CD4-positive, alpha-beta memory T cell (primary cell): ENCODE measurements around the gene ENPP1. TPM values are rescaled to one million over a fixed set of nuclear protein-coding genes. Genes with fewer than 3 reads are reported as not detected.

Source experiments
- CTCF ChIA-PET: fragments of 350-600 bp; sonication (Branson Sonifier 250); formaldehyde crosslinking; loops from one replicate; lab custom pipeline; 2021; ENCODE audit warnings: inconsistent platforms; ENCODE audit not compliant: partially characterized antibody; lab: Charles Lee
- POLR2A ChIA-PET: fragments of 350-600 bp; sonication (Branson Sonifier 250); formaldehyde crosslinking; loops from one replicate; lab custom pipeline; 2021; ENCODE audit not compliant: partially characterized antibody; lab: Charles Lee
- DNase-seq, 5 donors: peaks; one replicate each; pipeline versions ENCODE4 v3.0.0 to v3.0.0-alpha.2; 2020 to 2022; ENCODE audit warnings: mixed read lengths in 1 of 5
- H3K27ac ChIP-seq: one replicate; pipeline ENCODE4 v1.7.0; 2013; ENCODE audit warnings: low read depth, low read length
- H3K27me3 ChIP-seq: 2 replicates; pipeline ENCODE4 v1.7.0; 2013; ENCODE audit warnings: mild to moderate bottlenecking, low read length, moderate library complexity; ENCODE audit not compliant: insufficient read depth
- H3K36me3 ChIP-seq: 2 replicates; pipeline ENCODE4 v1.7.0; 2013; ENCODE audit warnings: mild to moderate bottlenecking, low read length, moderate library complexity; ENCODE audit not compliant: insufficient read depth
- H3K4me1 ChIP-seq: 2 replicates; pipeline ENCODE4 v1.7.0; 2013; ENCODE audit warnings: mild to moderate bottlenecking, low read length, moderate library complexity; ENCODE audit not compliant: insufficient read depth
- H3K4me3 ChIP-seq, 2 donors: one replicate each; pipeline ENCODE4 v1.7.0; 2013; ENCODE audit warnings: low read length in 2 of 2, mild to moderate bottlenecking in 1 of 2
- H3K9me3 ChIP-seq, 2 donors: one replicate each; pipeline ENCODE4 v1.7.0; 2013; ENCODE audit warnings: low read length in 2 of 2, control low read depth in 1 of 2; ENCODE audit not compliant: control insufficient read depth in 1 of 2
- H3K27ac Mint-ChIP-seq, 7 donors: one replicate each; pipeline ENCODE4 v1.8.0; 2020 to 2021; ENCODE audit warnings: mixed read lengths in 7 of 7, mild to moderate bottlenecking in 6 of 7, inconsistent platforms in 3 of 7, moderate library complexity in 3 of 7
- H3K27me3 Mint-ChIP-seq, 2 donors: one replicate each; pipeline ENCODE4 v1.8.0; 2020 to 2021; ENCODE audit warnings: mixed read lengths in 2 of 2
- H3K36me3 Mint-ChIP-seq, 2 donors: one replicate each; pipeline ENCODE4 v1.8.0; 2020 to 2021; ENCODE audit warnings: mixed read lengths in 2 of 2, inconsistent platforms in 1 of 2, mild to moderate bottlenecking in 1 of 2
- H3K4me1 Mint-ChIP-seq, 4 donors: one replicate each; pipeline ENCODE4 v1.8.0; 2020 to 2021; ENCODE audit warnings: mixed read lengths in 4 of 4, mild to moderate bottlenecking in 1 of 4
- H3K4me3 Mint-ChIP-seq, 8 donors: one replicate each; pipeline ENCODE4 v1.8.0; 2020 to 2021; ENCODE audit warnings: mixed read lengths in 8 of 8, mild to moderate bottlenecking in 7 of 8, moderate library complexity in 6 of 8, inconsistent platforms in 3 of 8
- H3K9me3 Mint-ChIP-seq, 8 donors: one replicate each; pipeline ENCODE4 v1.8.0; 2020 to 2021; ENCODE audit warnings: mixed read lengths in 8 of 8, mild to moderate bottlenecking in 5 of 8, inconsistent platforms in 3 of 8, moderate library complexity in 1 of 8
- intact Hi-C: fragments of 100-400 bp; cut with micrococcal nuclease; formaldehyde crosslinking; loops from one replicate; pipeline ENCODE4 v1.15.1; 2023
- polyA plus RNA-seq, 2 donors: library from polyadenylated mRNA; unstranded; fragments of 300-500 nt; fragmentation: Illumina TruSeq; gene quantifications; one replicate each; pipeline ENCODE4 v1.2.3, GENCODE V29; 2021
- total RNA-seq, 2 experiments: library from RNA; stranded (reverse); gene quantifications; one replicate each; pipeline ENCODE4 v1.2.3, GENCODE V29; 2021

ENPP1 gene
- total and polyA plus RNA-seq, 4 experiments from 2014 or later = 0.03 to 0.52 (median 0.11) TPM; not detected in 1

GRCh38 chr6:131775886-131776285, 31.9 kb upstream of the ENPP1 start:
- intact Hi-C loops = no loop called here
- Histone ChIP-seq H3K36me3 (no peaks in the 10 kb centered on the region), H3K4me3 (no peak overlapping the region), H3K27me3 (no peaks in the 10 kb centered on the region), H3K27ac (no peak overlapping the region), H3K9me3 (no peaks in the 10 kb centered on the region), H3K4me1 (no peaks in the 10 kb centered on the region)
- no peaks in the 10 kb centered on the region for H3K9me3 Mint-ChIP-seq
- CTCF ChIA-PET = no interaction called here
- H3K4me3 Mint-ChIP-seq = no peak overlapping the region
- no peak overlapping the region for H3K27ac Mint-ChIP-seq
- H3K27me3 Mint-ChIP-seq = peaks cover 5 to 11% of the 10 kb centered on the region in 2 donors
- H3K4me1 Mint-ChIP-seq = no peaks in the 10 kb centered on the region
- POLR2A ChIA-PET = no interaction called here
- H3K36me3 Mint-ChIP-seq = no peaks in the 10 kb centered on the region
- DNase-seq = no peak

GRCh38 chr6:131776985-131777384, 30.8 kb upstream of the ENPP1 start:
- no peaks in the 10 kb centered on the region for H3K9me3 Mint-ChIP-seq
- H3K27ac Mint-ChIP-seq = no peak overlapping the region
- H3K27me3 Mint-ChIP-seq = peaks cover 5 to 11% of the 10 kb centered on the region in 2 donors
- no peaks in the 10 kb centered on the region for H3K4me1 Mint-ChIP-seq
- H3K9me3 ChIP-seq = no peaks in the 10 kb centered on the region
- POLR2A ChIA-PET = no interaction called here
- no peaks in the 10 kb centered on the region for H3K27me3 ChIP-seq
- H3K4me3 Mint-ChIP-seq = no peak overlapping the region
- H3K36me3 ChIP-seq = no peaks in the 10 kb centered on the region
- intact Hi-C loops = no loop called here
- no peaks in the 10 kb centered on the region for H3K36me3 Mint-ChIP-seq
- H3K4me1 ChIP-seq = no peaks in the 10 kb centered on the region
- no peak overlapping the region for H3K4me3 ChIP-seq
- CTCF ChIA-PET = no interaction called here
- no peak for DNase-seq
- no peak overlapping the region for H3K27ac ChIP-seq

GRCh38 chr6:131778169-131778568, 29.7 kb upstream of the ENPP1 start:
- H3K27me3 ChIP-seq = no peaks in the 10 kb centered on the region
- no peaks in the 10 kb centered on the region for H3K36me3 ChIP-seq
- Mint-ChIP-seq H3K4me1 (no peaks in the 10 kb centered on the region), H3K27me3 (peaks cover 5 to 11% of the 10 kb centered on the region in 2 donors), H3K36me3 (no peaks in the 10 kb centered on the region), H3K27ac (no peak overlapping the region), H3K4me3 (no peak overlapping the region), H3K9me3 (no peaks in the 10 kb centered on the region)
- no peak for DNase-seq
- intact Hi-C loops = no loop called here
- no peak overlapping the region for H3K27ac ChIP-seq
- CTCF ChIA-PET = no interaction called here
- POLR2A ChIA-PET = no interaction called here
- no peaks in the 10 kb centered on the region for H3K4me1 ChIP-seq
- H3K9me3 ChIP-seq = no peaks in the 10 kb centered on the region
- H3K4me3 ChIP-seq = no peak overlapping the region

GRCh38 chr6:131779304-131779703, 28.5 kb upstream of the ENPP1 start:
- peaks cover 5 to 14% of the 10 kb centered on the region in 2 donors for H3K27me3 Mint-ChIP-seq

GRCh38 chr6:131780600-131780999, 27.2 kb upstream of the ENPP1 start:
- H3K4me1 ChIP-seq = no peaks in the 10 kb centered on the region
- intact Hi-C loops = no loop called here
- no peak overlapping the region for H3K4me3 ChIP-seq
- Mint-ChIP-seq H3K4me3 (no peak overlapping the region), H3K4me1 (no peaks in the 10 kb centered on the region), H3K36me3 (no peaks in the 10 kb centered on the region), H3K9me3 (no peaks in the 10 kb centered on the region), H3K27me3 (peaks cover 2 to 12% of the 10 kb centered on the region in 2 donors), H3K27ac (no peak overlapping the region)
- H3K9me3 ChIP-seq = no peaks in the 10 kb centered on the region
- ChIA-PET CTCF (no interaction called here), POLR2A (no interaction called here)
- H3K27me3 ChIP-seq = no peaks in the 10 kb centered on the region
- DNase-seq = no peak
- no peak overlapping the region for H3K27ac ChIP-seq
- H3K36me3 ChIP-seq = no peaks in the 10 kb centered on the region

More at GRCh38 chr6:131779304-131779703, 28.5 kb upstream of the ENPP1 start:
- Histone ChIP-seq H3K9me3 (no peaks in the 10 kb centered on the region), H3K4me1 (no peaks in the 10 kb centered on the region), H3K4me3 (no peak overlapping the region), H3K27me3 (no peaks in the 10 kb centered on the region), H3K27ac (no peak overlapping the region), H3K36me3 (no peaks in the 10 kb centered on the region)
- no peak overlapping the region for H3K4me3 Mint-ChIP-seq
- ChIA-PET CTCF (interaction anchor here (1.2 kb wide), 1 partner anchor 131 kb away, joined by 3 read pairs; no protein-coding TSS in a partner anchor), POLR2A (no interaction called here)
- intact Hi-C loops = no loop called here
- no peaks in the 10 kb centered on the region for H3K4me1 Mint-ChIP-seq
- H3K36me3 Mint-ChIP-seq = no peaks in the 10 kb centered on the region
- no peak for DNase-seq
- no peak overlapping the region for H3K27ac Mint-ChIP-seq
- no peaks in the 10 kb centered on the region for H3K9me3 Mint-ChIP-seq

- peaks cover 0 to 2% (median 0%) of the 10 kb centered on the region in 8 donors for H3K9me3 Mint-ChIP-seq
- no peaks in the 10 kb centered on the region for H3K4me1 ChIP-seq
- no peak overlapping the region for H3K4me3 Mint-ChIP-seq
- no peaks in the 10 kb centered on the region for H3K4me1 Mint-ChIP-seq
- no peaks in the 10 kb centered on the region for H3K36me3 ChIP-seq
- H3K27ac Mint-ChIP-seq = no peak overlapping the region
- DNase-seq = no peak
- ChIA-PET POLR2A (no interaction called here), CTCF (interaction anchor here (1.9 kb wide), 1 partner anchor 128 kb away, joined by 12 read pairs; no protein-coding TSS in a partner anchor)
- peaks cover 2 to 11% of the 10 kb centered on the region in 2 donors for H3K27me3 Mint-ChIP-seq
- H3K9me3 ChIP-seq = no peaks in the 10 kb centered on the region
- intact Hi-C loops = loop anchor here (1.0 kb wide), 1 partner anchor 129 kb away; no protein-coding TSS in a partner anchor
- no peak overlapping the region for H3K4me3 ChIP-seq
- H3K36me3 Mint-ChIP-seq = no peaks in the 10 kb centered on the region
- no peaks in the 10 kb centered on the region for H3K27me3 ChIP-seq
- H3K27ac ChIP-seq = no peak overlapping the region
Measured at GRCh38 chr6:131781687-131782086, 26.1 kb upstream of the ENPP1 start.

GRCh38 chr6:131782764-131783163, 25.1 kb upstream of the ENPP1 start:
- no peak overlapping the region for H3K4me3 Mint-ChIP-seq
- no peaks in the 10 kb centered on the region for H3K36me3 Mint-ChIP-seq
- no peak overlapping the region for H3K27ac ChIP-seq
- H3K36me3 ChIP-seq = no peaks in the 10 kb centered on the region
- H3K9me3 ChIP-seq = no peaks in the 10 kb centered on the region
- CTCF ChIA-PET = interaction anchor here (1.1 to 1.9 kb wide), 3 partner anchors 125 to 133 kb away, joined by 3 to 12 read pairs (median 4); no protein-coding TSS in a partner anchor
- no peaks in the 10 kb centered on the region for H3K4me1 Mint-ChIP-seq
- peaks cover 2 to 10% of the 10 kb centered on the region in 2 donors for H3K27me3 Mint-ChIP-seq
- DNase-seq = no peak
- H3K4me1 ChIP-seq = no peaks in the 10 kb centered on the region
- intact Hi-C loops = loop anchor here (1.0 kb wide), 1 partner anchor 128 kb away; no protein-coding TSS in a partner anchor
- H3K27me3 ChIP-seq = no peaks in the 10 kb centered on the region
- peaks cover 0 to 2% (median 0%) of the 10 kb centered on the region in 8 donors for H3K9me3 Mint-ChIP-seq
- no peak overlapping the region for H3K27ac Mint-ChIP-seq
- POLR2A ChIA-PET = no interaction called here
- H3K4me3 ChIP-seq = no peak overlapping the region
